Smooth muscle cell (in vitro differentiated cells): ENCODE measurements around the gene SPRED2. TPM values are rescaled to one million over a fixed set of nuclear protein-coding genes. Genes with fewer than 3 reads are reported as not detected.

Experiments
- DNase-seq: peaks from one replicate; lab custom pipeline; 2025; ENCODE audit not compliant: unreplicated experiment; lab: John Stamatoyannopoulos, UW
- H2AFZ ChIP-seq: fragments of 200-600 bp; sonication (generic); 2 replicates; pipeline ENCODE4 v1.6.0; 2016; ENCODE audit warnings: antibody characterized with exemption, low read depth, mild to moderate bottlenecking
- H3F3A ChIP-seq: fragments of 200-600 bp; sonication (generic); 2 replicates; pipeline ENCODE4 v1.6.0; 2017; ENCODE audit warnings: antibody characterized with exemption, low read depth
- H3K27ac ChIP-seq: fragments of 200-600 bp; sonication (generic); 2 replicates; pipeline ENCODE4 v1.5.1; 2016; ENCODE audit warnings: low read depth, mild to moderate bottlenecking
- H3K27me3 ChIP-seq: fragments of 200-600 bp; sonication (generic); 2 replicates; pipeline ENCODE4 v1.6.1; 2016; ENCODE audit warnings: low read depth, mild to moderate bottlenecking
- H3K36me3 ChIP-seq: fragments of 200-600 bp; sonication (generic); 2 replicates; pipeline ENCODE4 v1.5.1; 2016; ENCODE audit warnings: low read depth
- H3K4me1 ChIP-seq: fragments of 200-600 bp; sonication (generic); 2 replicates; pipeline ENCODE4 v1.5.1; 2016; ENCODE audit warnings: low read depth
- H3K4me2 ChIP-seq: fragments of 200-600 bp; sonication (generic); 2 replicates; pipeline ENCODE4 v1.6.0; 2016; ENCODE audit warnings: mild to moderate bottlenecking
- H3K4me3 ChIP-seq: fragments of 200-600 bp; sonication (generic); 2 replicates; pipeline ENCODE4 v1.5.1; 2016; ENCODE audit warnings: mild to moderate bottlenecking
- H3K79me2 ChIP-seq: fragments of 200-600 bp; sonication (generic); 2 replicates; pipeline ENCODE4 v1.6.0; 2016; ENCODE audit warnings: low read depth, mild to moderate bottlenecking
- H3K9ac ChIP-seq: fragments of 200-600 bp; sonication (generic); 2 replicates; pipeline ENCODE4 v1.6.0; 2016; ENCODE audit warnings: low read depth
- H3K9me3 ChIP-seq: fragments of 200-600 bp; sonication (generic); replicated peaks from 2 replicates; pipeline ENCODE4 v1.5.1; 2016; ENCODE audit warnings: low read depth
- H4K20me1 ChIP-seq: fragments of 200-600 bp; sonication (generic); 2 replicates; pipeline ENCODE4 v1.6.0; 2016; ENCODE audit warnings: low read depth
- CTCF ChIP-seq: fragments of 200-600 bp; sonication (generic); IDR thresholded peaks from 2 replicates; pipeline ENCODE4 v1.5.1; 2017; ENCODE audit warnings: borderline replicate concordance, mild to moderate bottlenecking, antibody characterized with exemption; ENCODE audit not compliant: insufficient read depth, poor library complexity, severe bottlenecking
- WGBS: methylation state at CpG from one replicate; pipeline ENCODE4 v1.1.7; 2016; ENCODE audit warnings: low lambda C conversion rate; 5-methylcytosine and 5-hydroxymethylcytosine counted together
- polyA plus RNA-seq: library from polyadenylated mRNA; unstranded; fragments of >200 nt; fragmentation: Nextera tagmentation; extraction: Ambion mirVana; gene quantifications from 2 replicates; pipeline ENCODE4 v1.2.1, GENCODE V29; 2016
- total RNA-seq: library from RNA; depleted of rRNA; stranded (reverse); fragments of >200 nt; gene quantifications from 2 replicates; pipeline ENCODE4 v1.2.3, GENCODE V29; 2014

Gene SPRED2
- total RNA-seq (18.3 and 21.3 TPM in 2 replicates), polyA plus RNA-seq (23.0 and 23.7 TPM in 2 replicates)

DNA sequence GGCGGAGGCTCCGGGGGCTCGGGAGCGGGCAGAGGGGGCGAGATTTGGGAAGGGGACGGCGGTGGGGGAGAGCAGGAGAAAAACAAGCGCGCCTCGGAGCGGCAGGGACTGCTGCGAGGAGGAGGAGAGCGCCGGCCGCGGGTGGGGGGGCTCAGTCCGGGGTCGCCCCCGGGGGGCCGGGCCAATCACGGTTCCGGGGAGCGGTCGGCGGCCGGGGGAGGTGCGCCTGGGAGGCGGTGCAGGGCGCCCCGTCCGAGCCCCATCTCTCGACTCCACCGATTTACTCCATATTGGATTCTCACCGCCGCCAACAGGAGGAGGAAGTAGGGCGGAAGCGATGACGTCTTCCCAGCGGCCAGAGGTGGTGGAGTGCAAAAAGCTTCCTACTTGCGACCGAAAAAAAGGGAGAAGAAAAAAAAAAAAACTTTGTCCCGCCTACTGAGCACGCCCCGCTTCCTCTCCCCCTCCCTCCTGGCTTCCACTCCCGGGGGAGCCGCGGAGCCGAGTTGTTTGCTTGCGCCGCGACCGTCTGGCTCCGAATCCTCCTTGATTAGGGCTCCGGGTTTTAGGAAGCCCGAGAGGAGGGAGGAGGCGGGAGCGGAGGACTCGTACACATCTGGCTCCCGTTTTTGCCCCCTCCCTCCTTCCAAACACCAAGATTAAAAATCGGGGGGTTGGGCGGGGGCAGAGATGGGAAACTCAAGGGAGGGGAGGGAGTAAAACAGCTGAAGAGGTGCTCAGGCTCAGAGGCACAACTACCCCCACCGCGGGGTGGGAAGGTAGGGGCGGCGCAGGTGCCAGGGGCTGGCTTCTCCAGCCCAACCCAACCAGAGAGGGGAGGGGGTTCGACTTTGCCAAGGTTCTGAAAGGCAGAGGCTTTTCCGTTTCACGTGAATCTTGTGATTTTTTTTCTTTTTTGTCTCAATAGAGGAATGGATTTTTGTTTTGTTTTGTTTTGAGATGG, at the start of gene SPRED2:
SPRED2 (minus strand) TSS at position 373 of the 964 bp plus-strand sequence. CDS start 612 bp downstream, outside the sequence.
- under 1% methylated on average over 52 of the region's 68 CpGs for WGBS
- Histone ChIP-seq H3K4me1 (peaks cover 10% of the 10 kb centered on the region), H4K20me1 (peaks cover 38% of the 10 kb centered on the region), H3K79me2 (peaks cover 47% of the 10 kb centered on the region), H3K9me3 (no peaks in the 10 kb centered on the region), H3K27ac (peak within 1 kb of the TSS; percentile 86), H3K9ac (peak within 1 kb of the TSS; percentile 92), H3K27me3 (no peaks in the 10 kb centered on the region), H3K4me2 (peak within 1 kb of the TSS; percentile 94), H3K4me3 (peak within 1 kb of the TSS; percentile 99), H2AFZ (peak within 1 kb of the TSS; percentile 92), H3F3A (peaks cover 5% of the 10 kb centered on the region), H3K36me3 (no peaks in the 10 kb centered on the region)
- DNase-seq = peak; percentile 87
- TF ChIP-seq CTCF = no peak

DNA sequence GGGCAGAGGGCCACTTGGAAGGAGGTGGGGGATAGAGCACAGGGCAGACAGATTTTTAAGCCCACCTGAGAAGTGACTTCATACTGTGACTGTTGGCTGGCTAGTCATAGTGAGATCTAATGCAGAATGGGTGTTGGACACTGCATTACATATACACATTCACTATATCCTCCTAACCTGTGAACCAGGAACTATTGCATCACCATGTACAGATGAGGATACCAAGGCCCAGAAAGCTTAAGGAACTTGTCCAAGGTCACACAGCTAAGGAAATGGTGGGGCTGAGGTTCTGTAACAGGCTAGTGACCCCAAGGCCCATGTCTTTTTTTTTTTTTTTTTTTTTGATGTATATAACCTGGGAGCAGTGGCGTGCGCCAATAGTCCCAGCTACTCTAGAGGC, 49.6 kb upstream of the SPRED2 start:
- no peaks in the 10 kb centered on the region for H3K27me3 ChIP-seq
- no peaks in the 10 kb centered on the region for H3K4me1 ChIP-seq
- no peak overlapping the region for H3K4me2 ChIP-seq
- H3K79me2 ChIP-seq = no peaks in the 10 kb centered on the region
- no peaks in the 10 kb centered on the region for H3K36me3 ChIP-seq
- 100% methylated on average over 2 of the region's 2 CpGs for WGBS
- H4K20me1 ChIP-seq = no peaks in the 10 kb centered on the region
- H3F3A ChIP-seq = no peaks in the 10 kb centered on the region
- no peak for DNase-seq
- no peak overlapping the region for H3K27ac ChIP-seq
- H3K9me3 ChIP-seq = no peaks in the 10 kb centered on the region
- no peak overlapping the region for H3K9ac ChIP-seq
- no peak for TF ChIP-seq CTCF
- no peak overlapping the region for H3K4me3 ChIP-seq
- no peak overlapping the region for H2AFZ ChIP-seq

DNA sequence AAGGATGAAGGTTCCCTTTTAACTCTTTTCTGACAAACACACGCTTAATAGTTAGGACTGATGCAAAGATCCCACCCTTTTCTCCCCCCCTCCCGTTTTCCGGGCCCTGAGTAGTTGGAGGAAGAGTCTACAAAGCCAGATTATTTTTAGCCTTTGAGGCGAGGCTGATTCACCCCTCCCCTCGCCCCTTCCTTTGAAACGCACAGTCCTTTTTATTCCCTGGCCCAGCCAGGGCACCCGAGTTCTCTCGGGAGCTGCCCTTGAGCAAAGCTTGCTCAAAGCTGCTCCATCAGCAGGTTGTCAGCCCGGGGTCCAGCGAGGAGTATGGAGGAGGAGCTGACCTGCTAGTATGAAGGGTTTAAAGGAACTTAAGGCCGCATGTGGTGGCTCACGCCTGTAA, 47.1 kb upstream of the SPRED2 start:
- Histone ChIP-seq H3K4me3 (no peak overlapping the region), H3K4me2 (no peak overlapping the region), H3F3A (no peaks in the 10 kb centered on the region), H4K20me1 (no peaks in the 10 kb centered on the region), H3K4me1 (no peaks in the 10 kb centered on the region), H2AFZ (no peak overlapping the region), H3K79me2 (no peaks in the 10 kb centered on the region), H3K9me3 (no peaks in the 10 kb centered on the region), H3K27me3 (no peaks in the 10 kb centered on the region), H3K27ac (no peak overlapping the region), H3K9ac (no peak overlapping the region), H3K36me3 (no peaks in the 10 kb centered on the region)
- no peak for DNase-seq
- 61% methylated on average over 12 of the region's 12 CpGs for WGBS
- TF ChIP-seq CTCF = no peak
